IPS-20b (cell line): ENCODE data around the gene SEMA5B.

Experiments
- H3K27ac ChIP-seq: one replicate; pipeline ENCODE4 v1.5.1; 2013; ENCODE audit warnings: low read length
- H3K27me3 ChIP-seq: 2 replicates; pipeline ENCODE4 v1.6.1; 2013; ENCODE audit warnings: mild to moderate bottlenecking, low read length, inconsistent platforms; ENCODE audit not compliant: insufficient read depth
- H3K36me3 ChIP-seq: 2 replicates; pipeline ENCODE4 v1.6.1; 2013; ENCODE audit warnings: low read depth, mild to moderate bottlenecking, inconsistent platforms, low read length, moderate library complexity; ENCODE audit not compliant: insufficient read depth
- H3K4me1 ChIP-seq: 2 replicates; pipeline ENCODE4 v1.6.1; 2013; ENCODE audit warnings: mild to moderate bottlenecking, control low read depth, inconsistent platforms, low read length, moderate library complexity; ENCODE audit not compliant: insufficient read depth
- H3K4me3 ChIP-seq: 2 replicates; pipeline ENCODE4 v1.5.1; 2013; ENCODE audit warnings: mild to moderate bottlenecking, low read length, inconsistent platforms
- H3K9ac ChIP-seq: 2 replicates; pipeline ENCODE4 v1.6.1; 2013; ENCODE audit warnings: low read depth, mild to moderate bottlenecking, inconsistent platforms, low read length, moderate library complexity
- H3K9me3 ChIP-seq: 2 replicates; pipeline ENCODE4 v1.6.1; 2013; ENCODE audit warnings: mild to moderate bottlenecking, low read depth, low read length, inconsistent platforms; ENCODE audit not compliant: insufficient read depth

Gene SEMA5B

DNA sequence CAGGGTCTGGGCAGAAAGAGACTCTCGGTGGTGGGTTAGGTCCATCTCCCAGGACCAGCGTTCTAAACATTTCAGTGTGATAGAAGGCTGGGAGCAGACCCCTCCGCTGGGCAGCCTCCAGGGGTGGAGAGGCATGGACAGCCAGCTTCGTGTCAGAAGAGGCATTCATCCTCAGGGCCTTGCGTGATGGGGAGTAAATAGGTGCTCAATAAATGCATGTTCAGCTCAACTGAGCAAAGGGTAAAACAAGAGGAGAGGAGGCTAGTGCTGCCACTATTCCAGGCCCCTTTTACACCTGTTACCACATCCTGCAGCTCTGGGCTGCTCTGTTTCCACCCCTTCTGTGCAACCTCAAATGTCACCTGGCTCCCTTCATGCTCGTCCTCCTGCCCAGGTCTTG, 49.0 kb downstream of the SEMA5B start:
- no peaks in the 10 kb centered on the region for H3K36me3 ChIP-seq

DNA sequence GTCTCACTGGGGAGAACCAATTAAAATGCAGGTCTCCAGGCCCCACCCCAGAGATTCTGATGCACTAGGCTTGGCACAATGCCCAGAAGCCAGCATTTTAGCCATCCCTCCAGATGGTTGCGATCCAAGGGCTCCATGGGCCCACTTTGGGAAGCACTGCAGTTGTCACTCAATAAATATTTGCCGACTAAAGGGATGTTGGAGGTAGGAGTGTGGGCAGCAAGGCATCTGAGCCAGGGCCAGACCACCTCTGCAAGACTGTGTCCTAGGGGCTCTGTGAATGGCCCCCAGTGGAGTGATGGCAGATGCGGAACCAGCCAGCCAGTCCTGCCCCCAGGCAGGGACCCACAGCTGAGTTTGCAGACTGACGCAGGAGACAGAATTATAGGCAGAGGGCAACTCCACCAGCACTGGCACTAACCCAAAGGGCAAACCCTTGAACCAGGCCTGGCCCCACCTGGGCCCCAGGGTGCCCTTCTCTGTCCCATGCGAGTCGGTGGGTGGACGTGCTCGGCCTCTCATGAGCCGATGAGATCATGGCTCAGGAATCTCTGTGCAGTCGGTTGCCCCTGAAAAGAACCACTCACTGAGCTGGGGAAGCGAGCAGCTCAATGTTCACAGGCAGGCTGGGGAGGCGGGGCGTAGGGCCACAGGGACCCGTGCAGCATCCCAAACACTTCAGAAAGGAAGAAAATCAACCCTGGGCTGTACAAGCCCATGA, 49.7 kb downstream of the SEMA5B start:
- Histone ChIP-seq H3K4me3 (no peak overlapping the region), H3K9me3 (no peaks in the 10 kb centered on the region), H3K4me1 (peaks cover 57% of the 10 kb centered on the region), H3K27me3 (no peaks in the 10 kb centered on the region), H3K27ac (no peak overlapping the region), H3K36me3 (no peaks in the 10 kb centered on the region), H3K9ac (peak overlapping the region; percentile 38)

More for the DNA sequence above, 49.0 kb downstream of the SEMA5B start:
- no peaks in the 10 kb centered on the region for H3K27me3 ChIP-seq
- H3K9me3 ChIP-seq, result no peaks in the 10 kb centered on the region
- H3K4me3 ChIP-seq, result no peak overlapping the region
- H3K27ac ChIP-seq, result no peak overlapping the region
- peak overlapping the region; percentile 38 for H3K9ac ChIP-seq
- peaks cover 57% of the 10 kb centered on the region for H3K4me1 ChIP-seq

DNA sequence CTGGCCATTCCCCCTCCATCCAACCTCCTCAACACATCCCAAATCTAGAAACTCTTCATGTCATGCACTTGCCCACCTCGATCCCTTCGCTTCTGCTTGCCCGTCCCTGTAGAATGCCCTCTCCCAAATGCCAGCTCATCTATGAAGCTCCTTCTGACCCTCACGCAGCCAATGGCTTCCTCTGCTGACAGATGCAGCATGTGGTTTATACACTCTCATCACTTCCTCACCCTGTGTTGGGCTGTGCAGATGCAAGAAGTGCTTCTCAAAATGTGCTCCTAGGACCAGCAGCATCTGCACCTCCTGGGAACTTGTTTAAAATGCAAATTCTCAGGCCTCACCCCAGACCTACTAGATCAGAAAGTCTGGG, 51.7 kb downstream of the SEMA5B start:
- Histone ChIP-seq H3K9me3 (no peaks in the 10 kb centered on the region), H3K4me1 (peaks cover 50% of the 10 kb centered on the region), H3K36me3 (no peaks in the 10 kb centered on the region), H3K27me3 (no peaks in the 10 kb centered on the region), H3K27ac (no peak overlapping the region), H3K9ac (no peak overlapping the region), H3K4me3 (no peak overlapping the region)

DNA sequence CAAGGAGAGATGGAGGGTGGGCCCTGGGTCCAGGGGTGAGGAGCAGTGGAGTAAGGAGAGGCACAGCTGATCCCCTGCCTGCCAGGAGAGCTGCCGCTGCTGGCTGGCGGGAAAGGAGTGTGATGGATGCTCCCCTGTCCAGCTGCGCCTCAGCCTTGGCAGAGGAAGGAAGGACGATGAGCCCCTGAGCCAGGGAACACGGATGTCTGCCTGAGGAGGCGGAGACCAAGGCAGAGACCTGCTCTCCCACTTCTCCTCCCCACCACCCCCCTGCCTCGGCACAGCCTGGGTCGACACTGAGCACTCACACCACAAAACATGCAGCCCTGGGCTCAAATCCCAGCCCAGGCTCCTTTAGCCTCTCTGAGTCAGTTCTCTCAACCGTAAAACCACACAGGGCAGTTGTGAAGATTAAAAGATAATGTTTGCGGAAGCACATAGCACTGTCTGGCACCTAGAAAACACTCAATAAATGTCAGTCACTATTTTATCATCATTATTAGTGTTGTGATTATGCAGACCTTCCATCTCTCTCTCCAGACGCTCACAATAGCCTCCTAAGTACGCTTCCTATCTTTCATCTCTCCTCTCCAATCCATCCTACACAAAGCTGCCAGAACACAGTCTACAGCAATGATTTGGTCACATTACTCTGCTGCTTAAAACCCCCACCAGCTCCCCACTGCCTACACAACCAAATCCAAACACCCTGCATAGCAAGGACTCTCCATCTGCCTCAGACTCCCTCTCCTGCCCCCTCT, 52.2 kb downstream of the SEMA5B start:
- Histone ChIP-seq H3K4me1 (peaks cover 50% of the 10 kb centered on the region), H3K9ac (peak overlapping the region; percentile 4; the same call in 1 of the 2 replicates), H3K27me3 (no peaks in the 10 kb centered on the region), H3K36me3 (no peaks in the 10 kb centered on the region), H3K9me3 (no peaks in the 10 kb centered on the region), H3K27ac (no peak overlapping the region), H3K4me3 (no peak overlapping the region)

DNA sequence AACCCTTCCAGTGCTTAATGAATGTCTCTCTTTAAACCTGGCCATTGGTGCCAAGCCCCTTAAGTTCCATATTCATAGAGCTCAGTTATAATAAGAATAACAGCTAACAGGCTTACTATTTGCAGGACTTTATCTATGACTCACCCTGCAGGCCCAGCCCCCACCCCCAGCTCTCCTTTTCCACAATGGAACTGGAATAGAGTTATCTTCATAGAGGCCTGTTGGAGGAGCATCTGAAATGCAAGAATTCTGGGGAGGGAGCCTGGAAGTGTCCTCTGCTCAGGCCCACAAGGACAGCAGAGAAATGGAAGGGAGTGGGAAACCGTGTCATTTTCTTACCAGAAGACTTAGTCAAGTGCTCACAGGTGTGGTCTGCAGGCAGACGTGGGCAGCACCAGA, 52.8 kb downstream of the SEMA5B start:
- H3K27me3 ChIP-seq, result no peaks in the 10 kb centered on the region
- H3K4me1 ChIP-seq, result peaks cover 49% of the 10 kb centered on the region
- no peak overlapping the region for H3K4me3 ChIP-seq

DNA sequence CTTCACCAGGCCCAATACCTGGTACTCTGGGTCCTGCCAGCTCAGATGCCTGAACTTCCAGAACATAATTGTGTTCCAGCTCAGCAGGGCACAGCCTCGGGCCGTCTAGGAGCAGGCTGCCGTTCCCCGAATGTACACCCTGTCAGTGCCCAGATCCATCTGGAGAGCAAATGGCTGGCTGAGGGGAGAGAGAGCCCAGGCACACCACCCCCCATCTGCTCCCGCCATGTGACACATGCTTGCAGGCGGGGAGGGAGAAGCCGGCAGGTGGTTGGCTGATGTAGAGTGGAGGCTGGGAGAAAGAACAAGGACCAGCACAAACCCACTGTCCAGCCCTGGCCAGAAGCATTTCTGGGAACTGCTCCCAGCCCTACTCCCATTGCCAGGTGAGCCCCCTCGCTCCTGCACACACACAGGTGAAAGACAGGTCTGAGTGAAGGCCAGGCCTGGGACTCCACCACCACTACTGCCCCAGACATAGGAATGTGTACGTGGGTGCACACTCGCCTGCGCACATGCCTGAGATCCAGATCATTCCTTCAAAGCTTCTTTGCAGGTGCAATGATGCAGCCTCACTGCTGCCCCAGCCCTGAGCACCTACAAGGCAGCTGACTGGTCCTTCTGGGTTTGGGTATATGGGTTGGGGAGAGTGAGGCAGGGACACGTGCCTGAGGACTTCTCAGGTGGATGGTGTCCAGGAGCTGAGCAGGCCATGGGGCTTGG, 53.5 kb downstream of the SEMA5B start:
- Histone ChIP-seq H3K9ac (no peak overlapping the region), H3K9me3 (no peaks in the 10 kb centered on the region), H3K27ac (no peak overlapping the region), H3K27me3 (no peaks in the 10 kb centered on the region), H3K4me3 (no peak overlapping the region), H3K36me3 (no peaks in the 10 kb centered on the region), H3K4me1 (peaks cover 43% of the 10 kb centered on the region)

More for the DNA sequence above, 52.8 kb downstream of the SEMA5B start:
- H3K27ac ChIP-seq, result no peak overlapping the region
- no peaks in the 10 kb centered on the region for H3K36me3 ChIP-seq
- H3K9ac ChIP-seq, result peak overlapping the region; percentile 4; the same call in 1 of the 2 replicates
- no peaks in the 10 kb centered on the region for H3K9me3 ChIP-seq

DNA sequence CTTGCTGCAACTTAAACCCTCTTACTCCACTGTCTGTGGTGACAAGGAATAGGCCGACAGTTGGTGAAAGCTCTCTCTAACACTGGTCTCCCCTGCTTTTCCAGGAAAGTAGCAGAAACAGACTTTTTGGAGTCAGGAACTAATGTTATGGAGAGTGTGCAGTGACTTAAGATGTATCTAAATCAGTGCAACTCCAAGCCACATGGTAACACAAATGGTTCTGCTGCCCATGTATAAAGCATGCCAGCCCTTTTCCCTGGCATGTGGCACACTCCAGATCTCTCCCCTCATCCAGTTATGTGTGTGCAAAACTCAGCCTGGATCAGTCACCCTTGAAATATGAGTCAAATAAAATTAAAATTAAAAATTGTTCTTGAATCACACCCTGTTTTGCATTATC, 55.4 kb downstream of the SEMA5B start:
- Histone ChIP-seq H3K9me3 (no peaks in the 10 kb centered on the region), H3K4me3 (no peak overlapping the region), H3K36me3 (no peaks in the 10 kb centered on the region), H3K27ac (no peak overlapping the region), H3K9ac (no peak overlapping the region), H3K4me1 (peaks cover 26% of the 10 kb centered on the region), H3K27me3 (no peaks in the 10 kb centered on the region)

DNA sequence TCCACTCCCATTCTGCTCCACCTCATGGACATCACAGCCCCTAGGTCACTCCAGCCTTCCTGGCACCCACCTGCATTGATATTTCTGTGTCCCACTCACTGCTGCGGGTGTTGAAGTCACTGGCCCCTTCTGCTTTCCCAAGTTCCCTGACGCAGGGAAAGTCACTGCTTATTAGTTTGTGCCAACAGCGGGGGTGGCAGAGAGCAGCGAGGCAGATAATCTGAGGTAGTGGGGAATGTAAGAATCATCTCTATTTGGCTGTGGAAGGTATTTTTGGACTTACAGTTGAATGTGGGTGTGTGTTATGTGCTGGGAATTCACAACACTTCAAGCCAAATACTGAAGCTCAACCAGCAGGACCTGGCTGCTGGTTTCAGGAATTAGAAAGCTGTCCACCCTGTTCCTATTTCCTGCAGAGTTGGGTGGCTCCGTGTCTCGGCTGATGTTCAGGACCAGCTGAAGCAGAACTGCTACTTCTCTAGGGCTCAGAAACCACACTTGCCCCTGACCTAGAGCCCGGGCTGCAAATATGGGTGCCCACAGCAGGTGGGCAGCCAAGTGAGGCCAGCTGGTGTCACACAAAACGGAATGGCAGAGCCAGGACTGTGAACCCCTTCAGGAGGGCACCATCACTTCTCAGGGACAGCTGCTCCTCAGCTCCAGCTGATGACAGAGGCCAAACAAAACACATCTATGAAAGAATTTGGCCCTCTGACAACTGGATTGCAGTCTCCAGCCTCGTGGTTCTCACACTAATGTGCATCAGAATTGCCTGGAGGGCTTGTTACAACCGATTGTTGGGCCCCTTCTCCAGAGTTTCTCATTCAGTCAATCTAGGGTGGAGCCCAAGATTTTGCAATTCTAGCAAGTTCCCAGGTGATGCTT, 57.7 kb downstream of the SEMA5B start:
- Histone ChIP-seq H3K27ac (no peak overlapping the region), H3K27me3 (no peaks in the 10 kb centered on the region), H3K4me3 (no peak overlapping the region), H3K9me3 (no peaks in the 10 kb centered on the region), H3K4me1 (peaks cover 18% of the 10 kb centered on the region), H3K36me3 (no peaks in the 10 kb centered on the region), H3K9ac (no peak overlapping the region)

DNA sequence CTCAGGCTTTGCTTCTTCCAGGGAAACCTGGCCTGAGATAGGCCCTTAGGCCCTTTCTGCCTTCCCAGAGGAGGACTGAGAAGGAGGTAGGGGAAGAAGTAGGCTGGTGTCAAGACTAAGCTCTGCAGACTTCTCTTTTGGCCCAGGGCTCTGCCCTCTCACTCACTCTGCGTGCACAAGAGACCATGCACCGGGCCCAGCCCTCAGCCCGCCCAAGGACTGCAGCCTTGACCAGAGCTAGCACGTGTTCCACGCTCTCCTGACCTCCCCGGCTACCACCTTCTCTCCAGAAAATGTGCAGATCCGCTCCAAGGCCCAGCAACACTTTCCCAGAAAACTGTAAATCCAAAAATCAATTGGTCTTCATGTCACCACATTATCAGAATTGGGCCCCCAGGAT, 59.8 kb downstream of the SEMA5B start:
- Histone ChIP-seq H3K9me3 (no peaks in the 10 kb centered on the region), H3K27me3 (no peaks in the 10 kb centered on the region), H3K4me1 (peaks cover 10% of the 10 kb centered on the region), H3K4me3 (no peak overlapping the region), H3K36me3 (no peaks in the 10 kb centered on the region), H3K9ac (no peak overlapping the region), H3K27ac (no peak overlapping the region)

DNA sequence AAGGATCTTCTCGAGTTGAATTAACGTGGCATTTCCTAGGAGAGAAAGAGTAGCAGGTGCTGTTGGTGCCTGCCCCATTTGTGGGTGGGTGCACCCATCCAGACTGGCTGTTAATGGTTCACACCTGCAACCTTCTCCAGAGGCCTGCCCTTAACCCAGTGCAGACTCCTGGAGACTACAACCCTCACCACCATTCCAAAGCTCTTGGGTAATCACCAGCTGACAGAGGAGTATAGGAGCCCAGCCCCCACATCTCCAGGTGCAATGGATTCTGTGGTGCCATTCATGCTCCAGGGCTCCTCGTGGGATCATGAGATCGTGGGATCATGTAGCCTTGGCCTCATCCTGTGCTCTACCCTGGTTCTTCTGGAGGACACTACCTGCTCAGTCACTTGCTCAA, 60.2 kb downstream of the SEMA5B start:
- H3K27ac ChIP-seq, result no peak overlapping the region
- H3K36me3 ChIP-seq, result no peaks in the 10 kb centered on the region
- no peaks in the 10 kb centered on the region for H3K27me3 ChIP-seq
- peaks cover 10% of the 10 kb centered on the region for H3K4me1 ChIP-seq
- H3K9me3 ChIP-seq, result no peaks in the 10 kb centered on the region
- H3K9ac ChIP-seq, result no peak overlapping the region
- no peak overlapping the region for H3K4me3 ChIP-seq

DNA sequence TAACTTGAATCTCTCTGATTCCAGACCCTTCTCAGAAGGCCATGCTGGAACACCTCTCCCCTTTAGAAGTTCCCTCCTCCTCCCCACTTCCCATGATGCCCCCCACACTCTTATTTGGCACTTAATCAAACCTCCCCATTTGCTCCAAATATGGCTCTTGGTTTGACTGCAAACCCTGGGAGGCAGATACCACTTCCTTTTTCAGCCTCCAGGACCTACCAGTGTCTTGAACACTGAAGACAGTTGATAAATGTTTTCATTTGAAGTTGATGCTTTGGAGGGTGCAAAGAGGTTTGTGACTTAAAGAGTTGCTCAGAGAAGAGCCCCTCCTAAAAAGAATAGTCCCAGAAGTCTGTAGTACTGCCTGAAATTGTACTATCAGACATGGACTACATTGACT, 61.5 kb downstream of the SEMA5B start:
- Histone ChIP-seq H3K27me3 (no peaks in the 10 kb centered on the region), H3K27ac (no peak overlapping the region), H3K4me3 (no peak overlapping the region), H3K9ac (no peak overlapping the region), H3K4me1 (peaks cover 10% of the 10 kb centered on the region), H3K36me3 (no peaks in the 10 kb centered on the region), H3K9me3 (no peaks in the 10 kb centered on the region)
